Measurements from ENCODE around the gene MECR.

The MECR gene

GRCh38 chr1:29230553-29231378 lies at the start of gene MECR:
TSS of gene MECR (minus strand) at chr1:29230934. CDS start at chr1:29230906, 28 bp downstream.
- DNase-seq (ENCODE audit: low read depth) = no peak

- no peak for DNase-seq (ENCODE audit: low read depth)
Observed at GRCh38 chr1:29279951-29280391, 49.2 kb upstream of the MECR start.

- DNase-seq (ENCODE audit: low read depth) = no peak
Observed at GRCh38 chr1:29279406-29279805, 48.7 kb upstream of the MECR start.

- DNase-seq (ENCODE audit: low read depth) = no peak
Observed at GRCh38 chr1:29278124-29278523, 47.4 kb upstream of the MECR start.

GRCh38 chr1:29275435-29275834 lies 44.7 kb upstream of the MECR start:
- no peak for DNase-seq (ENCODE audit: low read depth)

GRCh38 chr1:29272147-29272907 lies 41.6 kb upstream of the MECR start:
- DNase-seq (ENCODE audit: low read depth) = no peak

GRCh38 chr1:29271724-29272123 lies 41.0 kb upstream of the MECR start:
- DNase-seq (ENCODE audit: low read depth) = no peak

GRCh38 chr1:29270929-29271521 lies 40.3 kb upstream of the MECR start:
- DNase-seq (ENCODE audit: low read depth) = no peak

- DNase-seq (ENCODE audit: low read depth) = no peak
Observed at GRCh38 chr1:29269382-29269781, 38.6 kb upstream of the MECR start.

- no peak for DNase-seq (ENCODE audit: low read depth)
Observed at GRCh38 chr1:29267321-29268070, 36.8 kb upstream of the MECR start.

GRCh38 chr1:29266912-29267311 lies 36.2 kb upstream of the MECR start:
- DNase-seq (ENCODE audit: low read depth) = no peak

- DNase-seq (ENCODE audit: low read depth) = no peak
Observed at GRCh38 chr1:29264773-29265389, 34.1 kb upstream of the MECR start.

GRCh38 chr1:29260531-29260930 lies 29.8 kb upstream of the MECR start:
- no peak for DNase-seq (ENCODE audit: low read depth)

- no peak for DNase-seq (ENCODE audit: low read depth)
Observed at GRCh38 chr1:29259802-29260441, 29.2 kb upstream of the MECR start.

- DNase-seq (ENCODE audit: low read depth) = no peak
Observed at GRCh38 chr1:29258976-29259801, 28.5 kb upstream of the MECR start.

- no peak for DNase-seq (ENCODE audit: low read depth)
Observed at GRCh38 chr1:29258189-29258975, 27.6 kb upstream of the MECR start.

- DNase-seq (ENCODE audit: low read depth) = no peak
Observed at GRCh38 chr1:29256979-29257804, 26.5 kb upstream of the MECR start.

- no peak for DNase-seq (ENCODE audit: low read depth)
Observed at GRCh38 chr1:29256394-29256793, 25.7 kb upstream of the MECR start.

Data from non-pigmented ciliary epithelial cell (primary cell).